Measurements from ENCODE around the gene CLCA1. TPM values are rescaled to one million over a fixed set of nuclear protein-coding genes. Genes with fewer than 3 reads are reported as not detected.

Gene CLCA1
- total RNA-seq, 1 donor = not detected

DNA sequence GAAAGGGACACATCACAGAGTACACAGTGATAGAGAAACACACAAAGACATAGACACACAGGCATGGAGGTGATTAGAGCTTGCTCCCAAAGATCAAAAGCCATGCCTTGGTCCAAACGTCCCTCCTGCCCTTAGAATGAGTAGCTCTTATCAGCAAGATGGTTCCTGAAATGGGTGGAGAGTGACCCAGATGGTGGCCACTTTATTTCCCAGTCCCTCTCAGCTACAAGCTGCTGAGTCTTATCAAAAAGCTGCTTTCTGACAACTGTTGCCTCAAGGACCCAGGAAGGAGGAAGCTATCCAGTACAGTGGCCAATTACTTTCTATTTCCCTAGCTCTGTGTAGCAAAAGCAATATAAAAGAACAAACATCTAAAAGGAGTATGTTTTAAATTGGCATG, 7.7 kb upstream of the CLCA1 start:
- no peak for DNase-seq (ENCODE audit: low read depth in 2 of 3, low spot score in 2 of 3)

DNA sequence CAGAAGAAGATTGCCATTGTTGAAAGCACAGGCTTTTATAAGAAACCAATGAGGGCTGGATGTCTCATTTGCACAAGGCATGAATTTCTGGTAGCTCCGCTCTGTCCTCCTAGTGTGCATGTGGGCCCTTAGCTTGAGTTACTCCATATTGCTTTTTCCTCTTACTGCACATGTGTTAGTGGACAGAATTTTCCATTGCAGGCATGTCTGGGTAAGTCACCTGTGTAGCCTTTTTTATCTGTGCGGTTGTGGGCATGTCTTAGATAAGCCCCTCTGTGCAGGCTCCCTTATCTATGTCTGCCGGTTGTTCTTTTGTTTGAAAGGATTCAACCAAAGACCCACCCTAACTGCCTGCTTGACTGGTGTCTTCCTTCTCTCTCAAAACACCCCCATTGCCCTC, 7.2 kb upstream of the CLCA1 start:
- no peak for DNase-seq (ENCODE audit: low read depth in 2 of 3, low spot score in 2 of 3)

DNA sequence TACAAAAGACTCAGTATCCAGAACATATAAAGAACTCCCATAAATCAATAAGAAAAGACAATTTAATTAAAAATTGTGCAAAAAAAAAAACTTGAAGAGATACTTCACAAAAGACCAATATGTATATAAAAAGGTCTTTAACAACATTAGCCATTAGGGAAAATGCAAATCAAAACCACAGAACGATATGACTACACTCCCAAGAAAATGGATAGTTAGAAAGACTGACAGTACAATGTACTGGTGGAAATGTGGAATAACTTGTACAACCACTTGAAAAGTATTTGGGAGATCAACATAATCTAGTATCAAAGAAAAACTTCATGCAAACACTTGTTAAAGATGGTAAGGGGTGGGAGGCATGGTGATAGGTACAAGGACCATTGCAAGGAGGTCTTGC, 3.9 kb upstream of the CLCA1 start:
- no peak for DNase-seq (ENCODE audit: low read depth in 2 of 3, low spot score in 2 of 3)

DNA sequence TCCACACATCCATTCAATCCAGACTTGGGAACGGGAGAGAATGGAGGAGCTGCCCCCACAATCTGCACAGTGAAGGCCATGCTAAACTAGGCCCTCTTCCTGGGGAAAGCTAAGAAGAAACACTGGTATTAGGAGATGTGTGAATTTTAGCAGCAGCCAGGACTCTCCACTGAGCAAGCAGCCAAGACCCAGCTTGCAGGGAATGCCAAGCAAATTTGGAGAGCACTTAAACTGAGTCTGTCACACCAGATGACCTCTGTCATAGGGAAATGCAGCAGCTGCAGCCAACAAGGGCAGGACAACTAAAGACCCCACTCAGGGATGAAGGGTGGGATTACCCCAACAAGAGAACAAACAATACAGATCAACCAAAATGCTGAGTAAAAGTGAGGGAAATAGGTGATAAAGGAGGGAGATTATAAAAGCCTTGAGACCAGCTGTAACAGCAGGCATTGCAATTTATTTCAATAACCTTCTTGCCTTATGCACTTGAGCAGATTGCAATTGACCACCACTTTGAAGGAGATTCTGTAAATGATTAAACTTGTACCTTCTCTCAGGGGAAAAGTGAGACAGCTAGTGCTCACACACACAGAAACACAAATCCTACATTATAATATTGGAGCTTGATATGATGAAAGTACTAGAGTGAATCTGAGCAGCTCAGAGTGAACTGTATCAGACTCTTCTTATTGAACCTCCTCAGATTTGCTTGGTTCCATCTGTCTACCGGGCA, 2.5 kb upstream of the CLCA1 start:
- no peak for DNase-seq (ENCODE audit: low read depth in 2 of 3, low spot score in 2 of 3)

DNA sequence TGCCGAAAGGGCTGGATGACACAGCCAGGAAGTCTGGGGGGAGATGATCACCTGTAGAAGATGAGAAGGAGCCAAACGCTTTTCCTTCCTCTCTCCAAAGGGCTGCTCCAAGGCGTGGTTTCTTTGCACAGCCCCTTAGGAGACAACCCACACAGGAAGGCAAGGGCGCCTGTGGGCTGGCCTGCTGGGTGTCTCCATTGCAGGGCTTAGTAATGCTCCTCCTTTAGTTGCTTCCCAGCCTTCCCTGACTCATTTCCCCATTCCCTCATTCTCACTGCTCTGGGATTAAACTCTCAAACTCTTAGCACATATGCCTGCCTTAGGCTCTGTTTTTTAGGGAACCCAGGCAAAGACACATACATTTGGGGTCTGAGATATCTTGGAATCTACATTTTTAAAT, 1.7 kb upstream of the CLCA1 start:
- no peak for DNase-seq (ENCODE audit: low read depth in 2 of 3, low spot score in 2 of 3)

DNA sequence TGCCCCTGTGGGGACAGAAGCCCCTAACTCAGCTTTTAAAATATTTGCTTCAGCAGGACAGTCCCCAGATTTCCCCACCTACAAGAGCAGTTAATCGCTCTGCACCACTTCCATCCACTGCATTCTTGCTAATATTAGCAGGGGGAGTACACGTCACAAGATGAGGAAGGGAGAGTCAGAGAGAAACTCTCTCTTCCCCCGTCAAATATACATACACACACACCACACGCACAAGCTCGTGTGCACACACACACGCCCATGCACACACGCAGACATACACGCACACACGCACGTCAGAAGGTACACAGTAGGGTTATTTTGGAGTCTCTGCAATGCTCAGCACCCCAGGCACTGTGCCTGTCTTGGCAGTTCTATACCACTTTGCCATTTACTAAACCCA, 2.1 kb downstream of the CLCA1 start:
- DNase-seq (ENCODE audit: low read depth in 2 of 3, low spot score in 2 of 3) = no peak

- no peak for DNase-seq (ENCODE audit: low read depth in 2 of 3, low spot score in 2 of 3)
Observed at GRCh38 chr1:86471291-86471690, 2.6 kb downstream of the CLCA1 start.

GRCh38 chr1:86472152-86472551, 3.4 kb downstream of the CLCA1 start:
- DNase-seq (ENCODE audit: low read depth in 2 of 3, low spot score in 2 of 3) = no peak

DNA sequence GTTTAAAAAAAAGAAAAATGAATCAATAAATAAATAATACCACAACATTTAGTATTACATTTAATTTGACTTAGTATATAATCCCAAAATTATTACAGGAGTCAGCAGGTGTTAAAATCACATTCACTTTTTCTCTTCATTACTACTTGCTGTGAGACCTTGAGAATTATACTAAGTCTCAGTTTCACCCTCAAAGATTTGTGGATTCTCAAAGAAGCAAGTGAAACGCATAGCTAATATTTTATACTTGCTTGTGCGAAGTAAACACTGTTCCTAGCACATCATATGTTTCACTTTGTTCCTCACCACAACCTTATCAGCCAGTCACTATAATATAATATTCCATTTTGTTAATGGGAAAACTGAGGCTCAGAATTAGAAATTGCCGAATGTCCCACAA, 4.0 kb downstream of the CLCA1 start:
- no peak for DNase-seq (ENCODE audit: low read depth in 2 of 3, low spot score in 2 of 3)

DNA sequence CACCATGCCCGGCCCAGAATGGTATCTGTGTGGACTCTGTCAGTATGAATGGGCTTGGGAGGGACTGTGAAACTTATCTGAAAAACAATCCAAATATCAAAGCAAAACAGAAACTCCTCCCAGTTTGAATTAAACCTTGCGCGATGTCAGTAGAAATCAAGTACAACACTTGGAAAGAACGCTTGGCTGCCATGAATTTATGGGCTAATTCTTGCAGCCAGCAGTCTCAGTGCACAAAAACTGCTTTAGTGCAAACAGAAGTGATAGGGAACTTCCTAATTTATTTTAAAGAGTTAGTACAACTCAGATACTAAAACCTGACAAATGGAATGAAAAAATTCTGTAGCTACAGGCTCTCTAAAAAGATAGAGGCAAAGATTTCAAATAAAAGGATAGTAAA, 8.5 kb downstream of the CLCA1 start:
- DNase-seq (ENCODE audit: low read depth in 2 of 3, low spot score in 2 of 3) = no peak

GRCh38 chr1:86477682-86478081, 9.0 kb downstream of the CLCA1 start:
- DNase-seq (ENCODE audit: low read depth in 2 of 3, low spot score in 2 of 3) = no peak

- DNase-seq (ENCODE audit: low read depth in 2 of 3, low spot score in 2 of 3) = no peak
Observed at GRCh38 chr1:86478416-86479156, 9.9 kb downstream of the CLCA1 start.

GRCh38 chr1:86481966-86482365, 13.2 kb downstream of the CLCA1 start:
- no peak for DNase-seq (ENCODE audit: low read depth in 2 of 3, low spot score in 2 of 3)

GRCh38 chr1:86487131-86487810, 18.5 kb downstream of the CLCA1 start:
- no peak for DNase-seq (ENCODE audit: low read depth in 2 of 3, low spot score in 2 of 3)

GRCh38 chr1:86487811-86488141, 19.0 kb downstream of the CLCA1 start:
- DNase-seq (ENCODE audit: low read depth in 2 of 3, low spot score in 2 of 3) = no peak

GRCh38 chr1:86489242-86489878, 20.6 kb downstream of the CLCA1 start:
- DNase-seq (ENCODE audit: low read depth in 2 of 3, low spot score in 2 of 3) = no peak

- DNase-seq (ENCODE audit: low read depth in 2 of 3, low spot score in 2 of 3) = no peak
Observed at GRCh38 chr1:86491171-86491950, 22.6 kb downstream of the CLCA1 start.

- DNase-seq (ENCODE audit: low read depth in 2 of 3, low spot score in 2 of 3) = peak in 1 of 3 donors; percentile 64
Observed at GRCh38 chr1:86498281-86498680, 29.6 kb downstream of the CLCA1 start.

DNA sequence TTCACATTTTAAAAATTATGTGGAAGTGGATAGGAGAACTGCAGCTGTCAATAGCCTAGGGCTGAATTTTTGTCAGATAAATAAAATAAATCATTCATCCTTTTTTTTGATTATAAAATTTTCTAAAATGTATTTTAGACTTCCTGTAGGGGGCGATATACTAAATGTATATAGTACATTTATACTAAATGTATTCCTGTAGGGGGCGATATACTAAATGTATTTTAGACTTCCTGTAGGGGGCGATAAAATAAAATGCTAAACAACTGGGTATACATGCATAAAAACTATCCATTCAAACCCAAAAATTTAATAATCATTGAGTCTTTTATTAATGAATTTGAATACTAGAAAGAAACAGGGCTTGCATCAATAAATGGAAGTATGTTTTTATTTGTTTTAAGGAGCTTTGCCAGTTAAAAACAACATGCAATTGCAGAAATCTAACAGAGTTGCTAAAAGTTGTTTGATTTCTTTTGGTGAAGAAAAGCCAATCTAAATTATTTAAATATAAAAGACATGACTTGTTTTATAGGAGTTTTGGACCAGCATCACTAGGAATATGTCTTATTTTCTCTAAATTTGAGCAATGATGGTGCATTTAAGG, 31.4 kb downstream of the CLCA1 start:
- DNase-seq (ENCODE audit: low read depth in 2 of 3, low spot score in 2 of 3) = peak in 2 of 3 donors; percentile 32 to 70

- DNase-seq (ENCODE audit: low read depth in 2 of 3, low spot score in 2 of 3) = no peak
Observed at GRCh38 chr1:86500714-86501113, 32.0 kb downstream of the CLCA1 start.

All from hematopoietic multipotent progenitor cell (in vitro differentiated cells).